ENCODE results near the gene EXOC3.
"Not testable (repeated sequence)": the region's sequence is repeated elsewhere in the genome, so short reads cannot be mapped to it uniquely, and the experiment has no call there.

EXOC3 gene

DNA sequence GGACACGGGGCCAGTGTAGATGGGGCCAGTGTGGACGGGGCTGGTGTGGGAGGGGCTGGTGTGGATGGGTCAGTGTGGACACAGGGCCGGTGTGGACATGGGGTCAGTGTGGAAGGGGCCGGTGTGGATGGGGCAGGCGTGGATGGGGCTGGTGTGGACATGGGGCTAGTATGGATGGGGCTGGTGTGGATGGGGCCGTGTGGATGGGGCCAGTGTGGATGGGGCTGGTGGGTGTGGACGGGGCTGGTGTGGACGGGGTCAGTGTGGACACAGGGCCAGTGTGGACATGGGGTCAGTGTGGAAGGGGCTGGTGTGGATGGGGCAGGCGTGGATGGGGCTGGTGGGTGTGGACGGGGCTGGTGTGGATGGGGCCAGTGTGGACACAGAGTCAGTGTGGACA lies 57.5 kb downstream of the EXOC3 start:
- no peak for DNase-seq (ENCODE audit: low read depth in 2 of 2, low spot score in 1 of 2)

DNA sequence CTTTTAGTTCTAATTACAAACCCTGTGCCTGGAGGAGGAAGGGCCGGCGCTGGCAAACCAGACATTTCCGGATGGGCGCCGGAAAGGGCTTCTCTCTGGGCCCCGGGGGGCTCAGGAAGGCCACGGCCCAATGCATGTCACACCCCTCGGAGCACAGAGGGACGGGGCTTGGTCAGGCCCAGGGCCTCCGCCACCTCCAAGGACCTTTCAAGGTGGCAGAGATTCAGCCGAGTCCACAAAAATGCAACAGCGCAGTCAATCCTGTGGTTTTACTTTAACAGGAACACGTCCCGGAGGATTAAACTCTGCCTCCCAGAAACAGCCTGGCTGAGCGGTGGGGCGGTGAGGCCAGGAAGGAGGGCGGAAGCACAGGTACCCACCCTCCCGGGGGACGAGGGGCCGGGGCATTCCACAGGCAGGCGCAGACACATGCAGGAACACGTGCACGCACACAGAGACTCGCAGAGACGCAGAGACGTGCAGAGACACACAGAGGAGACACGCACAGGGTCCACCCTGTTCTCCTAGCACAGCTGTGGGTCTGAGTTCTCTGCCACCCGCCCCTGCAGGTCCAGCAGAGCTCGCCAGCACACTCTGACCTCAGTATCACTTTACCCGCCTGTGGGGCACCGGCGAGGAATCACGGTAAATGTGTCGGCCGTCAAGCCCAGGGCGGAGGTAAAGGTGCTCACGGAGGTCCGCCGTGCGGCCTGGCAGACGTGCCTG lies 58.3 kb downstream of the EXOC3 start:
- no peak for DNase-seq (ENCODE audit: low read depth in 2 of 2, low spot score in 1 of 2)

DNA sequence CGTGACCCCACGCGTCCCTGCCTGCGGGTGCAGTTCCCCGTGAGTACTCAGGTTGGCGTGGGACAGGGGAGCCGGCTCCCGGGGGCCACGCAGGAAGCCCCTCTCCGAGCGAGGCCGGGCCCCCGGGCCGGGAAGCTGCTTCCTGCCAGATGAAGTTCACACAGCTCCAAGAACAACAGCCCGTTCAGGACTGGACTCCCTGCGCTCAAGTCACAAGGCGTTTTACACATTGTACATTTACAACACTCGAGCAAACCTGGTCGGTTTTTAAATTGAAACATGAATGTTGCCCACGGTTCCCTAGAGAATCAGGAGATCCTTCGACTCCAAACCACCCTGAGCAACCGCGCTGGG lies 58.8 kb downstream of the EXOC3 start:
- DNase-seq (ENCODE audit: low read depth in 2 of 2, low spot score in 1 of 2) = no peak

DNA sequence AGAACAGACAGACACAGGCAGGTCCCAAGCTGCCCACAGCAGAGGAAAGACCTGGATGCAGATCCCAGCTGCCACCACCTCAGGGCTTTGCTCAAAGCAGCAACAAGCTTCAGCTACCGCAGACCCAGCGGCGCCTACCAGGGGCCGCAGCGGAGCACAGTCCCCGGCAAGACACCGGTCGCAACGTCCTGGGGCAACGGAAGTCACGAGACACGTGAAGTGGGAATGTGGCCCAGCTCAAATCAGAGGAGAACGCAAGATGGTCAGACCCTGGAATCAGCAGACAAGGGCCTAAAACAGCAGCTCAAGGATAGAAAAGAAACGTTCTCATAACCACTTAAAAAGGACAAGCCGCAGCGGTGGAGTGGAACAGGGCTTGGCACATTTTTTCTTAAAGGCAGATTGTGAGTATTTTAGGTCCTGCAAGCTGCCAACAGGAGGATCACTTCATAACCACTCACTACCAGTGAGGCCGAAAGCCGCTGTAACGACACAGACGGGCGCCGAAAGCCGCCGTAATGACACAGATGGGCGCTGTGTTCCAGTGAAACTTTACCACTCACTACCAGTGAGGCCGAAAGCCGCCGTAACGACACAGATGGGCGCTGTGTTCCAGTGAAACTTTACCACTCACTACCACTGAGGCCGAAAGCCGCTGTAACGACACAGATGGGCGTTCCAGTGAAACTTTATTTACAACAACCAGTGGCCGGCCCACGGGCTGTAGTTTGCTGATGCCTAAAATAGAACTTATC lies 59.5 kb downstream of the EXOC3 start:
- DNase-seq (ENCODE audit: low read depth in 2 of 2, low spot score in 1 of 2) = no peak

DNA sequence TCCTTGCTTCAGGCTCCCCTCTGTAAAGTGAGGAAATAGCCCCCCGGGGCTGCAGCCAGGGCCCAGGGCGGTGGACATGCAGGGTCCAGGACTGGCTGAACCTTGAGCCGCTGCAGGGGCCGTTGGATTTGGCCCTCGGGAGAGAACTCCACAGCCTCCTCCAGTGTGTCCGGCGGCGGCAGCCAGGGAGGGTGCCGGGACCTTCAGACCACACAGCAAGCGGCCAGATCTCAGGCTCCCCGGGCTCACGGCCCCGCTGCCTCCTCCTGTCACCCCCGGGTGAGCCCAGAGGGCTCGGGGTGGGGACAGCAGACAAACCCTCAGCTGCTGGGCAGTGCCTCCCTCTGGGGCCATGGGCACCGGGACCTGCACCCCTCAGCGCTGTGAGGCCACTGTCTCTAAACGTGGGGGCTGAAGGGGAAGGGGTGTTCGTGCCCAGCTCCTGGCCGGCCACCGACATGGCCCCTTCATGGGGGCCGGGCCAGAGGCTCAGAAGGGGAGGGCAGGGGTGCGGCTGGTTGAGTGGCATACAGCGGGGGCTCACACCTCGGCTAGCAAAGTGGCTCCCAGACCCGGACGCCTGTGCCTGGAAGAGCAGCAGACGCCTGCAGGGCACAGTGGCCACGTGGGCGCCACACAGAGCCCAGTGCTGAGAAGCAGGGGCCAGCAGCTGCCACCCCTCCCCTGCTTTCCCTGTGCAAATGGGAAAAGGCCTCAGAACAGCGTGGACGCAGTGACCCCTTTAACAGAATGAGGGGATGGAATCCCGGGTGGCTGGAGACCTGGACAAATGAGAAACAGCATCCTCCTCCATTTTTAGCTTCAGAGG lies 61.6 kb downstream of the EXOC3 start:
- no peak for DNase-seq (ENCODE audit: low read depth in 2 of 2, low spot score in 1 of 2)

DNA sequence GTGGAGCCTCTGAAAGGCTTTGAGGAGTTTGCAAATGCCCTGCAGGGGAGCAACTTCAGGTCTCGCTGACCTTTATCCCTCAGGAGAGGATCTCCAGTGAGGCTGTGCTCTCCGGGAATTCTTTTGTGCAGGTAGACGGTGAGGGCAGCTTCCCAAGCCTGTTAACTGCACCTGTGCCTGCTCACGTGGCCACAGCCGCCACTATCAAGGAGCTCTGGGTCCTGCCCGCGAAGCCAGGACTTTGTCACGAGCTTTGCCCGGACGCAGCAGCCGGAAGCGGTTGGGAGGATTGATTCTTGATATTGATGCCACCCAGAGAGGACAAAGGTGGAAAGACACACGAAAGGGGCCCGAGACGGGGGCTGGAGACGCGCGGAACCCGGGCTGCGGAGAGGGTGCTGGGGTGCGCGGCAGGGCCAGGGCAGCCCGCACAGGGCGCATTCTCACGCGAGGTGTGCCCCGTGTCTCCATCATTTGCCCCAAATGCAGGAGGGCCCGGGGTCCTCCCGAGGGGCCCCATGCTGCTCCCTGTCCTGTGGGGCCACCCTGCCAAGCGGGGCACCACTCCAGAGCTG lies 63.1 kb downstream of the EXOC3 start:
- DNase-seq (ENCODE audit: low read depth in 2 of 2, low spot score in 1 of 2) = no peak

DNA sequence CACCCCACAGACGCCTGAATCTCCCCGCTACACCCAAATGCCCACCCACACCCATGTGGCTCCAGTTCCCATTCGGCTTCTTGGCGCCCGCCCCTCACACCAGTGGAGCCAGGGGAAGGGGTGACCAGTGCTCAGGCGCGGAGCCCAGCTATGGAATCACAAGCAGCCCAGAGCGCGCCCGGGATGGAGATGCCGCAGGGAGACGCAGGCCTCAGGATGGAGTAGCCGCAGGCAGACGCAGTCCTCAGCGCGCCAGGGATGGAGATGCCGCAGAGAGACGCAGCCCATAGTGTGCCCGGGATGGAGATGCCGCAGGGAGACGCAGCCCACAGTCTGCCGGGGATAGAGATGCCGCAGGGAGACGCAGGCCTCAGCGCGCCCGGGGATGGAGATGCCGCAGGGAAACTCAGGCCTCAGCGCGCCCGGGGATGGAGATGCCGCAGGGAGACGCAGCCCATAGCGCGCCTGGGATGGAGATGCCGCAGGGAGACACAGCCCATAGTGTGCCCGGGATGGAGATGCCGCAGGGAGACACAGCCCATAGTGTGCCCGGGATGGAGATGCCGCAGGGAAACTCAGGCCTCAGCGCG lies 65.1 kb downstream of the EXOC3 start:
- not testable (repeated sequence) for DNase-seq (ENCODE audit: low read depth in 2 of 2, low spot score in 1 of 2)

DNA sequence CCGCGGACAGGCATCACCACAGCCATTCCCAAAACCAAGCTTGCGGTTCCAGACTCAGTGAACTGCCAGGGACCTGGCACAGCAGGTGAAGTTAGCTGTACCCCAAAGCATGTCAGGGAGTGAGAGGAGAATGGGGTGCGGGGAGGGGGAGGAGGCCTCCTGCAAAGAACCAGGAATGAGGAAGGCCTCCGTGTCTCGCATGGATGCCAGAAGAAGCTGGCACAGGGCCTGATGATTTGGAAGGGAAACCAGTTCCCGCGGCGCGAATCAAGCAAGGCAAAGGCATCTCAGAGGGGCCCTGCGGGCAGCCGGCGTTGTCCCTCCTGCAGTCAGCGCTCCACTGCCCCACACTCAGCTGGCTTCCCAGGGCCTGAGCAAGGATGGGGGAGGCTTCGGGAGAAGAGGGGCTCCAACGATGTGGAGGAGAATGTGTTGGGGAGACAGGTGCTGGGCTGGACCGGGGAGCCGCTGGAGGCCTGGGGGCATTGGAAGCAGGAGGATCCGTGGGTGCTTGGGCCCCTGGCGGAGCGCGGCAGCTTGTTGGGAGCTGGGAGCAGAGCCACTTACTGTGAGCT lies 66.7 kb downstream of the EXOC3 start:
- no peak for DNase-seq (ENCODE audit: low read depth in 2 of 2, low spot score in 1 of 2)

DNA sequence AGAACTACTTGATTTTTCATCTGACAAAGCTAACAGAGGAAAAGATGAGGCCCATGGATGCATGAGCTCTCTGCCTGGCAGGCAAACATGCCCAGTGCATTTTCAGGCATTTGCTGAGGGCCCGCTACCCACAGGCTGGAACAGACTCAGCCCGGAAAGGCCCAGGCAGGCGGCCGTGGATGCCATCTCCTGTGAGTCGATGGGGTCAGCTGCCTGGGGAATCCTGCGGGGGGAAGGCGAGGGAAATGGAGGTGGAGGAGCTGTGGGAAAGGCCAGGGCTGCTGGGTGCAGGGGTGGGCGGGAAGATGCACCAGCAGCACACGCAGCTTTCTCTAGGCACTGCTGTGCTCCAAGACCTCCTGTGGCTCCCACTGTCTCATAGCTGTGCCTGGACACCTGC lies 67.5 kb downstream of the EXOC3 start:
- no peak for DNase-seq (ENCODE audit: low read depth in 2 of 2, low spot score in 1 of 2)

DNA sequence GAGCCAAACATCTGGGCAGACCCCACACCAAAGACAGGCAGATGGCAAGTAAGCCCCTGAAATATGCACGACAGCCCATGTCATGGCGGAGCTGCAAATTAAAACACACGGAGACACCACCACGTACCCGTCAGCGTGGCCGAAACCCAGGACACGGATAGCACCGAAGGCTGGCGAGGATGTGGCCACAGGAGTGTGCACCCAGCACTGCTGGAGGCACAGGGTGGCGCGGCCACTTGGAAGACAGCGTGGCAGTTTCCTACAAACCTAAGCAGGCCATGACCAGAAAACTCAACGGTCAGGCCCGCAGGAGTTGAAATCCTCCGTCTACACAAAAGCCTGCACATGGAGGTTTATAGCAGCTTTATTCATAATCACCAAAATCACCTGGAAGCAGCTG lies 68.5 kb downstream of the EXOC3 start:
- DNase-seq (ENCODE audit: low read depth in 2 of 2, low spot score in 1 of 2) = no peak

DNA sequence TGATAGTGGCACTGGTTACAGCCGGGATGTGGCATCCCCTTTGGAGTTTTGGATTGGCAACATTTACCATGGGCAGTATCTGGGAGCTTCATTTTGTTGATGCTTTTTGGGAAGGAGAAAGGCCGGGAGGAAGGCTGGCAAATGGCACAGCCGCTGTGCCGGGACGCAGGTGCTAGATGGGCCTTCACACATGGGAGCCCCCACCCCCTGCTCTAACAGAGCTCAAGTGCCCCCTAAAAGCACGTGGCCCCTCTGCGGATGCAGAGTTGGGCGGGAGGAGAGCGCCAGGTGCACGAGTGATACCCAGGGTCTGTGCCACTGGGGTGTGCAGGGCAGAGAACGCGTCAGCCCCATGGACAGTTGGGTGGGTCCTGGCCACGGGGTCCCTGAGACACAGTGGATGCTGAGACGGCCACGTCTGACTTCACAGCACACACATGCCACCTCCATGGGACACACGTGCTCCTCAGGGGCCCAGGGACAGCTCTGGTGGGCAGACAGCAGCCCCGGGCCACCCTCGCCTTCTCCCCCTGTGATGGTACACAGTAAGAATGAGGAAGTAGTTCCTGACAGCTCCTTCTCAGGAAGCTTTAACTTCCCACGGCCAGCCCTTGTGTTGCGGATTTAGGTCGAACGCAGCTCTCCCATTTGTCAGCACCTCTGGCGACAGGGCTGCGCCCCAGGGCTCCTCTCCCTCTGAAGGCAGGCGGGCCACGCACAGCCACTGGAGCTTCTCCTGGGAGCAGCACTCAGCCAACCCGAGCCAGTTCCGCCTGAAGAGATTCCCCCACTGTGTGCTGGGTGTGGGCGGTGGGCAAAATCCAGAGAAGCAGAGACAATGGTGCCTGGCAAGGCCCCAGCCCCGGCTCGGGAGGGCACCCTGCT lies 70.5 kb downstream of the EXOC3 start:
- no peak for DNase-seq (ENCODE audit: low read depth in 2 of 2, low spot score in 1 of 2)

DNA sequence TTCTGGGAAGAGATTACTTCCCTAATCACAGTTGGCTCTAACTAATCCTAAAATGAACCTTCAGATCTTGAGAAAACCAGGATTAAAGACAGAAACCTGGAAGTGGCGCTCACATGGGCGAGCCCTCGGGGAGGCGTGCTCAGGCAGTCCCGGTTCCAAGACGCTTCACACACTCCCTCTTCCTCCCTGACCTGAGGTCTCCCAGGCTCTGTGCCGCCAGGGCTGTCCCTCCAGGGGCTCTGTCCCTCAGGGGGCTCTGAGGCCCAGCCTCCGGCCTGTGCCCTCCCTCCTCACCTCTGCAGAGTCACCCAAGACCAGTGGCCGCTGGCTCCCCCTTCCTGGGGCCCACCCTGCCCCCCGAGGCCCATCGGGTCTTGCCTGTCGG lies 71.1 kb downstream of the EXOC3 start:
- DNase-seq (ENCODE audit: low read depth in 2 of 2, low spot score in 1 of 2) = no peak

DNA sequence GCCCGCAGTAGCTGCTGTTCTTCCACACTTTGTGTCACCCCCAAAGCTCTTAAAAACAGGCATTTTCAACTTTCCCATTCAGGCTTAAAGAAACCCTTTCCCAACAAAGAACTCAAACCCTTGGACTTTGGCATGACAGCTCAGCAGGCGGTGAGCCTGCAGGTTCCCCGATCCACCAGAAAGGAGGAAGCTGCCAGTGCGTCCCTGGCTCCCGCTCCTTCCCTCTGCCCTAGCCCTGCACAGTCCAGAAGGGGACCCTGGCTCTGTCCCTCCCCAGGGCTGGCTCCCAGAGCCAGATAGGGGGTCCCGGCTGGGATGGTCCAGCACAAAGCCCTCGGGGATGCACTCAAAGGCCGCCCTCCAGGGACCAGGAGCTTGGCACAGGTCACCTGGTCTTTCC lies 71.7 kb downstream of the EXOC3 start:
- DNase-seq (ENCODE audit: low read depth in 2 of 2, low spot score in 1 of 2) = no peak

DNA sequence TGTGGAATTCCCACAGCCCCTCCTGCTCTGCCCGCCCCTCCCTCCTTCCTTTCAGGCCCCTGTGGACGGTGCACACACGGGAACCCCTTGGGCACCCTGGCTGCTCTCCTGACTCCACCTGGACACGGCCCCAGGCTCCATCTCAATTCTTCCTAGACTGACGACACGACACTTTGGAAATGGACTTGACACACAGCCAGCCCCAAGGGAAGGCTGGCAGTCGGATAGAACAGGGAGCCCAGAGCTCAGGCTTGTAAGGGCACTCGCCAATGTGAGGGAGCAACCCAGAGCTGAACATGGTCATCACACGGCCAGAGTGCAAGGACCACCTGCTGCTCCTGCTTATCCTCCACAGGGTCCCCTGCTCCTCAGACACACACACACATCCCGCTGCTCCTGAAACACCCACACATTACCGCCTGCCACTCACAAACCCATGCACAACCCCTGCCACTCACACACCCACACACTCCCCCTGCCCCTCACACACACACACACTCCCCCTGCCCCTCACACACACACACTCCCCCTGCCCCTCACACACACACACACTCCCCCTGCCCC lies 72.4 kb downstream of the EXOC3 start:
- DNase-seq (ENCODE audit: low read depth in 2 of 2, low spot score in 1 of 2) = no peak

DNA sequence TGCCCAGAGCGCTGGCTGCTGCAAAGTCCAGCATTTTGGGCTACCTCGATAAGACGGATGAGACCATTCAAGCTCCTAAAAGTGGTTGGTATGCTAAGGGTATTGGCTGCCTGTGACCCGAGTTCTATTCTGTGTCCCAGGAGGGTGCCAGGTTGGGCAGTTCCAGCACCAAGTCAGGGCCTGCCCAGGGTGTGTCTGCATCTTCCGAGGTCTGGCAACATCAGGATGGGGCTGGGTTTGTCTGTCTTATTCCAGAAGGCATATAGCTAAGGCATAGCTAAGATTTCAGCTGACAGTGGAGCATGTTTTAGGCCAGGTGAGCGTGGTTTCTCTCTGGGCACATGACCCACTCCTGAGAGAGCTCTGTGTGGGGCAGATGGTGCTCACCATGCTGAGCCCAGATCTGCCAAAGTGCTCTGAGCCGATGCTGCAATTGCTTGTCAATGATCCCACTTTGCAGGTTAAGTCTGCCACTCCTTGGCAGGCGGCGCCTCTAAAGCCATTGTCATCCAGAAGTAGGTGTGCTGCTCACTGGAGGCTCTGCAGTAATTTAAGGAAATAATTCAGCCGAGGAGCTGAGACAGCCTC lies 73.5 kb downstream of the EXOC3 start:
- DNase-seq (ENCODE audit: low read depth in 2 of 2, low spot score in 1 of 2) = no peak
